K562 (cell line): Measurements from ENCODE around the gene APEX1. TPM values are rescaled to one million over a fixed set of nuclear protein-coding genes. Genes with fewer than 3 reads are reported as not detected.

Source experiments
- ARHGAP35 ChIP-seq: fragments of 450-650 bp; IDR thresholded peaks from 2 replicates; pipeline ENCODE4 v1.6.1; 2018; ENCODE audit not compliant: partially characterized antibody
- BRCA1 ChIP-seq, 2 experiments: fragments of 450-650 bp in 1 of 2; sonication (generic) in 1 of 2; formaldehyde crosslinking in 1 of 2; IDR thresholded peaks; 2 replicates each; pipeline versions ENCODE4 v1.5.0 to v1.6.1; 2017 to 2020; ENCODE audit warnings: mild to moderate bottlenecking in 1 of 2, missing genetic modification reagents in 1 of 2
- COPS2 ChIP-seq: fragments of 450-650 bp; conservative IDR thresholded peaks from 2 replicates; pipeline ENCODE4 v1.6.1; 2016; ENCODE audit warnings: mild to moderate bottlenecking, moderate library complexity
- EGR1 ChIP-seq: fragments of 450-650 bp; conservative IDR thresholded peaks from 2 replicates; pipeline ENCODE4 v1.6.1; 2017; ENCODE audit warnings: mild to moderate bottlenecking
- HDAC3 ChIP-seq: fragments of 450-650 bp; IDR thresholded peaks from 2 replicates; pipeline ENCODE4 v1.6.1; 2018; ENCODE audit warnings: borderline replicate concordance, mild to moderate bottlenecking, moderate library complexity; ENCODE audit not compliant: partially characterized antibody
- KLF13 ChIP-seq: fragments of 450-650 bp; IDR thresholded peaks from 2 replicates; pipeline ENCODE4 v1.6.1; 2016; ENCODE audit warnings: missing genetic modification characterization, low read depth, mild to moderate bottlenecking, missing compliant biosample characterization, moderate library complexity, borderline replicate concordance
- MAFF ChIP-seq: IDR thresholded peaks from 2 replicates; pipeline ENCODE4 v1.6.1; 2012; ENCODE audit warnings: low read length, improper control_type of control experiment
- MCM5 ChIP-seq: fragments of 450-650 bp; IDR thresholded peaks from 2 replicates; pipeline ENCODE4 v1.6.1; 2016; ENCODE audit warnings: low read depth
- MED1 ChIP-seq: sonication (generic); formaldehyde crosslinking; IDR thresholded peaks from 2 replicates; pipeline ENCODE4 v1.8.1; 2023; ENCODE audit warnings: missing genetic modification reagents, borderline replicate concordance
- POLR2G ChIP-seq: fragments of 200-400 bp; formaldehyde crosslinking; IDR thresholded peaks from 2 replicates; pipeline ENCODE4 v1.6.1; 2017; ENCODE audit warnings: low read depth, mild to moderate bottlenecking, antibody characterized with exemption, low read length, moderate library complexity
- RUNX1 ChIP-seq: sonication (generic); IDR thresholded peaks from 2 replicates; pipeline ENCODE4 v1.6.1; 2016; ENCODE audit warnings: antibody characterized with exemption, low read depth
- SMAD2 ChIP-seq: fragments of 150-350 bp; IDR thresholded peaks from 2 replicates; pipeline ENCODE4 v1.6.1; 2014; ENCODE audit warnings: low read depth, mild to moderate bottlenecking, low read length
- SMAD3 ChIP-seq: fragments of 450-650 bp; formaldehyde crosslinking; conservative IDR thresholded peaks from 2 replicates; pipeline ENCODE4 v1.4.0; 2020; ENCODE audit warnings: mild to moderate bottlenecking
- SREBF2 ChIP-seq: sonication (generic); formaldehyde crosslinking; IDR thresholded peaks from 2 replicates; pipeline ENCODE4 v1.4.0; 2020; ENCODE audit warnings: mild to moderate bottlenecking, missing genetic modification reagents
- TCF3 ChIP-seq: sonication (generic); formaldehyde crosslinking; IDR thresholded peaks from 2 replicates; pipeline ENCODE4 v1.4.0; 2020; ENCODE audit warnings: mild to moderate bottlenecking, missing genetic modification reagents
- ZFP36 ChIP-seq: fragments of 150-350 bp; IDR thresholded peaks from 2 replicates; pipeline ENCODE4 v1.6.1; 2018; ENCODE audit warnings: low read length, low read depth; ENCODE audit not compliant: partially characterized antibody
- ZNF140 ChIP-seq: fragments of 250-450 bp; sonication (Bioruptor Pico); IDR thresholded peaks from 2 replicates; pipeline ENCODE4 v1.8.0; 2021; ENCODE audit warnings: moderate library complexity, mild to moderate bottlenecking, inconsistent platforms
- ZNF668 ChIP-seq: fragments of 250-450 bp; sonication (Bioruptor Pico); IDR thresholded peaks from 2 replicates; pipeline ENCODE4 v1.8.0; 2022; ENCODE audit warnings: mild to moderate bottlenecking, inconsistent platforms
- polyA plus RNA-seq, 8 experiments: library from polyadenylated mRNA; depleted of rRNA in 4 of 8; stranded (reverse) in 5 of 8; unstranded in 3 of 8; fragments of >200 nt; fragmentation: Nextera tagmentation in 2 of 8; fragmentation: Illumina TruSeq in 1 of 8; extraction: Ambion mirVana in 2 of 8; extraction: Trizol in 1 of 8; gene quantifications; 2 replicates each; pipeline versions ENCODE4 v1.2.1 to v1.2.3, GENCODE V29; 2011 to 2014; ENCODE audit warnings: inconsistent platforms in 1 of 8, missing spikeins in 1 of 8
- total RNA-seq, 7 experiments: library from RNA; depleted of rRNA in 6 of 7; stranded (reverse); fragments of >200 nt in 6 of 7; fragmentation: Illumina TruSeq in 2 of 7; extraction: Trizol in 2 of 7; gene quantifications; 2 replicates each; pipeline versions ENCODE4 v1.2.1 to v1.2.3, GENCODE V29; 2011 to 2021; ENCODE audit warnings: low replicate concordance in 1 of 7
- TF ChIP-seq, protein P1 (sequence below): fragments of 250-450 bp; sonication (Bioruptor Pico); IDR thresholded peaks from 2 replicates; pipeline ENCODE4 v1.4.0; 2020; ENCODE audit warnings: mild to moderate bottlenecking, moderate library complexity, borderline replicate concordance
- TF ChIP-seq, protein P2 (sequence below): fragments of 450-650 bp; IDR thresholded peaks from one replicate; pipeline ENCODE4 v1.6.1; 2018; ENCODE audit warnings: mild to moderate bottlenecking, moderate library complexity; ENCODE audit not compliant: partially characterized antibody

The APEX1 gene
- total and polyA plus RNA-seq, 9 of the 15 experiments (the other 6 are each of a cell fraction or from before 2014, with no cell fraction given) = 50.2 to 274 (median 158) TPM

- no peak for TF ChIP-seq SMAD2
- TF ChIP-seq, protein P1, sequence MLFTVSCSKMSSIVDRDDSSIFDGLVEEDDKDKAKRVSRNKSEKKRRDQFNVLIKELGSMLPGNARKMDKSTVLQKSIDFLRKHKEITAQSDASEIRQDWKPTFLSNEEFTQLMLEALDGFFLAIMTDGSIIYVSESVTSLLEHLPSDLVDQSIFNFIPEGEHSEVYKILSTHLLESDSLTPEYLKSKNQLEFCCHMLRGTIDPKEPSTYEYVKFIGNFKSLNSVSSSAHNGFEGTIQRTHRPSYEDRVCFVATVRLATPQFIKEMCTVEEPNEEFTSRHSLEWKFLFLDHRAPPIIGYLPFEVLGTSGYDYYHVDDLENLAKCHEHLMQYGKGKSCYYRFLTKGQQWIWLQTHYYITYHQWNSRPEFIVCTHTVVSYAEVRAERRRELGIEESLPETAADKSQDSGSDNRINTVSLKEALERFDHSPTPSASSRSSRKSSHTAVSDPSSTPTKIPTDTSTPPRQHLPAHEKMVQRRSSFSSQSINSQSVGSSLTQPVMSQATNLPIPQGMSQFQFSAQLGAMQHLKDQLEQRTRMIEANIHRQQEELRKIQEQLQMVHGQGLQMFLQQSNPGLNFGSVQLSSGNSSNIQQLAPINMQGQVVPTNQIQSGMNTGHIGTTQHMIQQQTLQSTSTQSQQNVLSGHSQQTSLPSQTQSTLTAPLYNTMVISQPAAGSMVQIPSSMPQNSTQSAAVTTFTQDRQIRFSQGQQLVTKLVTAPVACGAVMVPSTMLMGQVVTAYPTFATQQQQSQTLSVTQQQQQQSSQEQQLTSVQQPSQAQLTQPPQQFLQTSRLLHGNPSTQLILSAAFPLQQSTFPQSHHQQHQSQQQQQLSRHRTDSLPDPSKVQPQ (CRISPR knock-in tag) = no peak
- TF ChIP-seq POLR2G = peak; percentile 43; the same call in 1 of the 2 replicates
- no peak for TF ChIP-seq KLF13 (tag)
- no peak for TF ChIP-seq RUNX1
- TF ChIP-seq, protein P2, sequence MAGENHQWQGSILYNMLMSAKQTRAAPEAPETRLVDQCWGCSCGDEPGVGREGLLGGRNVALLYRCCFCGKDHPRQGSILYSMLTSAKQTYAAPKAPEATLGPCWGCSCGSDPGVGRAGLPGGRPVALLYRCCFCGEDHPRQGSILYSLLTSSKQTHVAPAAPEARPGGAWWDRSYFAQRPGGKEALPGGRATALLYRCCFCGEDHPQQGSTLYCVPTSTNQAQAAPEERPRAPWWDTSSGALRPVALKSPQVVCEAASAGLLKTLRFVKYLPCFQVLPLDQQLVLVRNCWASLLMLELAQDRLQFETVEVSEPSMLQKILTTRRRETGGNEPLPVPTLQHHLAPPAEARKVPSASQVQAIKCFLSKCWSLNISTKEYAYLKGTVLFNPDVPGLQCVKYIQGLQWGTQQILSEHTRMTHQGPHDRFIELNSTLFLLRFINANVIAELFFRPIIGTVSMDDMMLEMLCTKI = no peak
- no peak for TF ChIP-seq MAFF
- peak; percentile 49; the same call in 1 of the 2 replicates for TF ChIP-seq EGR1
- no peak for TF ChIP-seq COPS2
- no peak for TF ChIP-seq ZFP36
- no peak for TF ChIP-seq ZNF668 (CRISPR knock-in tag)
- TF ChIP-seq ZNF140 (CRISPR knock-in tag) = no peak
- TF ChIP-seq MED1 (CRISPR knock-in tag) = no peak
- TF ChIP-seq SMAD3 (CRISPR knock-in tag) = no peak
- TF ChIP-seq ARHGAP35 = no peak
- no peak for TF ChIP-seq SREBF2 (CRISPR knock-in tag)
- 0 out of 2 replicates have a peak, but pooled peaks have one; percentile 30 for TF ChIP-seq TCF3 (CRISPR knock-in tag)
- no peak for TF ChIP-seq MCM5
- TF ChIP-seq HDAC3 = no peak
- TF ChIP-seq BRCA1 (IDR thresholded peaks at IDR 0.05) = no peak
- TF ChIP-seq BRCA1 (CRISPR knock-in tag; IDR thresholded peaks at IDR 0.05) = no peak
These were observed 602 bp downstream of the APEX1 start (continued) for GRCh38 chr14:20455355-20456300.
